Neural cell (in vitro differentiated cells): ENCODE data around the gene TELO2.

Experiments
- EP300 ChIP-seq: fragments of 450-650 bp; conservative IDR thresholded peaks from 2 replicates; pipeline ENCODE4 v1.6.1; 2014; ENCODE audit warnings: antibody characterized with exemption, mild to moderate bottlenecking, moderate library complexity; ENCODE audit not compliant: poor library complexity, severe bottlenecking
- EZH2 ChIP-seq: fragments of 200-600, 300-800 bp; shearing (Covaris generic), sonication (generic); IDR thresholded peaks from 2 replicates; pipeline ENCODE4 v1.6.1; 2014; ENCODE audit warnings: antibody characterized with exemption, low read length, borderline replicate concordance, mild to moderate bottlenecking; ENCODE audit not compliant: insufficient read depth, poor library complexity, severe bottlenecking
- POLR2AphosphoS5 ChIP-seq: IDR thresholded peaks from 2 replicates; pipeline ENCODE4 v1.6.1; 2012
- RAD21 ChIP-seq: fragments of 450-650 bp; conservative IDR thresholded peaks from 2 replicates; pipeline ENCODE4 v1.6.1; 2014; ENCODE audit warnings: antibody characterized with exemption, mild to moderate bottlenecking, moderate library complexity
- TAF1 ChIP-seq: IDR thresholded peaks from 2 replicates; pipeline ENCODE4 v1.6.1; 2012; ENCODE audit warnings: low read depth
- TF ChIP-seq, protein P1 (sequence below): fragments of 450-650 bp; IDR thresholded peaks from 2 replicates; pipeline ENCODE4 v1.5.1; 2014; ENCODE audit warnings: antibody characterized with exemption, mild to moderate bottlenecking, moderate library complexity; ENCODE audit not compliant: poor library complexity, severe bottlenecking

DNA sequence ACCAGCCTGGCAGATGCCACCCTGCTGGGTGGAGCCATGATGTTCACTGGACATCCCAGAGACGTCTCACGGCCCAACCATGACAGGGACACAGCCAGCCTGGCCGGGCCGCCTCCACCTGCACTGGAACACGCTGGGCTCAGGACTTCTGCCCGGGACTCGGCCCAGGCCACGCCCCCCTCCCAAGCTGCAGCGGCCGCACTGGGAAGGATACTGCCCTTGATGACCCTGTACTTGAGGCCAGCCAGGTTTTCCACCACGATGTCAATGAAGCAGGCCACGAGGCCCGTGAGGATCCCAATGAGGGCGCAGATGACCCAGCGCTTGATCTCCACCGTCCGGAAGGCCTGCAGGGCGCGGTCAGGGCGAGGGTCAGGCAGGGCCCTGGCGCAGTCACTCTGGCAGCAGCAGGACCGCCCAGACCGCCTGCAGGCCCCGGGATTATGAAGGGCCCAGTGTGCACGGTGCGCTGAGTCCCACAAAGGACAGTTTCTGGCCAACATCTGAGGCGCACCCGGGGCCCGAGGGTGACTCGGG lies 32.5 kb upstream of the TELO2 start:
- TF ChIP-seq, protein P1, sequence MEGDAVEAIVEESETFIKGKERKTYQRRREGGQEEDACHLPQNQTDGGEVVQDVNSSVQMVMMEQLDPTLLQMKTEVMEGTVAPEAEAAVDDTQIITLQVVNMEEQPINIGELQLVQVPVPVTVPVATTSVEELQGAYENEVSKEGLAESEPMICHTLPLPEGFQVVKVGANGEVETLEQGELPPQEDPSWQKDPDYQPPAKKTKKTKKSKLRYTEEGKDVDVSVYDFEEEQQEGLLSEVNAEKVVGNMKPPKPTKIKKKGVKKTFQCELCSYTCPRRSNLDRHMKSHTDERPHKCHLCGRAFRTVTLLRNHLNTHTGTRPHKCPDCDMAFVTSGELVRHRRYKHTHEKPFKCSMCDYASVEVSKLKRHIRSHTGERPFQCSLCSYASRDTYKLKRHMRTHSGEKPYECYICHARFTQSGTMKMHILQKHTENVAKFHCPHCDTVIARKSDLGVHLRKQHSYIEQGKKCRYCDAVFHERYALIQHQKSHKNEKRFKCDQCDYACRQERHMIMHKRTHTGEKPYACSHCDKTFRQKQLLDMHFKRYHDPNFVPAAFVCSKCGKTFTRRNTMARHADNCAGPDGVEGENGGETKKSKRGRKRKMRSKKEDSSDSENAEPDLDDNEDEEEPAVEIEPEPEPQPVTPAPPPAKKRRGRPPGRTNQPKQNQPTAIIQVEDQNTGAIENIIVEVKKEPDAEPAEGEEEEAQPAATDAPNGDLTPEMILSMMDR, result no peak
- TF ChIP-seq TAF1 (no peak), POLR2AphosphoS5 (no peak), EZH2 (no peak), RAD21 (no peak), EP300 (no peak)
